HG03097 (cell line): ENCODE results near the gene SPATA31C1.
"Not testable (repeated sequence)": the region's sequence is repeated elsewhere in the genome, so short reads cannot be mapped to it uniquely, and the experiment has no call there.

Experiments used
- ATAC-seq: cut with Tn5 transposase; IDR thresholded peaks from one replicate; pipeline ENCODE4 v1.9.1; 2021; ENCODE audit not compliant: unreplicated experiment, low FRiP score

SPATA31C1 gene

GRCh38 chr9:87934444-87934843 is 16.7 kb downstream of the SPATA31C1 start:
- ATAC-seq = not testable (repeated sequence)

- ATAC-seq = not testable (repeated sequence)
Measured at GRCh38 chr9:87937352-87937751, 19.6 kb downstream of the SPATA31C1 start.

GRCh38 chr9:87937918-87938317 is 20.2 kb downstream of the SPATA31C1 start:
- not testable (repeated sequence) for ATAC-seq

GRCh38 chr9:87938336-87938735 is 20.6 kb downstream of the SPATA31C1 start:
- ATAC-seq = not testable (repeated sequence)

- not testable (repeated sequence) for ATAC-seq
Measured at GRCh38 chr9:87939096-87939495, 21.3 kb downstream of the SPATA31C1 start.

GRCh38 chr9:87944096-87944495 is 26.3 kb downstream of the SPATA31C1 start:
- no peak for ATAC-seq

GRCh38 chr9:87944682-87945081 is 26.9 kb downstream of the SPATA31C1 start:
- no peak for ATAC-seq

- no peak for ATAC-seq
Measured at GRCh38 chr9:87950296-87950695, 32.5 kb downstream of the SPATA31C1 start.

- no peak for ATAC-seq
Measured at GRCh38 chr9:87950765-87951488, 33.2 kb downstream of the SPATA31C1 start.

- ATAC-seq = no peak
Measured at GRCh38 chr9:87954230-87954629, 36.5 kb downstream of the SPATA31C1 start.

- ATAC-seq = no peak
Measured at GRCh38 chr9:87957839-87958238, 40.1 kb downstream of the SPATA31C1 start.

- no peak for ATAC-seq
Measured at GRCh38 chr9:87958591-87958990, 40.8 kb downstream of the SPATA31C1 start.

- no peak for ATAC-seq
Measured at GRCh38 chr9:87959916-87960581, 42.3 kb downstream of the SPATA31C1 start.

- no peak for ATAC-seq
Measured at GRCh38 chr9:87963770-87964169, 46.0 kb downstream of the SPATA31C1 start.

- ATAC-seq = no peak
Measured at GRCh38 chr9:87964826-87965225, 47.1 kb downstream of the SPATA31C1 start.

GRCh38 chr9:87968155-87968554 is 50.4 kb downstream of the SPATA31C1 start:
- ATAC-seq = no peak

- no peak for ATAC-seq
Measured at GRCh38 chr9:87970602-87971001, 52.8 kb downstream of the SPATA31C1 start.

GRCh38 chr9:87973122-87973521 is 55.4 kb downstream of the SPATA31C1 start:
- ATAC-seq = no peak
